Superior temporal gyrus (tissue), 1 donor: ENCODE measurements around the gene TEX53.

Experiments used
- DNase-seq: peaks from one replicate; pipeline ENCODE4 v3.0.0-alpha.2; 2016; ENCODE audit errors: extremely low spot score

TEX53 gene

GRCh38 chr9:114606597-114607207 lies 50.9 kb downstream of the TEX53 start:
- no peak for DNase-seq
